GM12875 (cell line): ENCODE data around the gene NUTM1.

Experiments
- H3K4me3 ChIP-seq: one replicate; pipeline ENCODE4 v1.5.1; 2011; ENCODE audit warnings: low read depth, low read length, control low read depth
- CTCF ChIP-seq: IDR thresholded peaks from 2 replicates; pipeline ENCODE4 v1.5.1; 2011; ENCODE audit warnings: low read depth, mild to moderate bottlenecking, control low read depth, inconsistent platforms, low read length, moderate library complexity, borderline replicate concordance; ENCODE audit not compliant: insufficient read depth

NUTM1 gene

GRCh38 chr15:34337557-34338306, 5.4 kb upstream of the NUTM1 start, which contains the start of gene SLC12A6:
Gene SLC12A6 (minus strand): TSS chr15:34337781. CDS start chr15:34336680, 1,101 bp downstream.
- TF ChIP-seq CTCF = no peak
- peak within 1 kb of the TSS; percentile 83 for H3K4me3 ChIP-seq

- TF ChIP-seq CTCF = no peak
- H3K4me3 ChIP-seq = no peak overlapping the region
Observed at GRCh38 chr15:34338347-34338746, 4.8 kb upstream of the NUTM1 start.

DNA sequence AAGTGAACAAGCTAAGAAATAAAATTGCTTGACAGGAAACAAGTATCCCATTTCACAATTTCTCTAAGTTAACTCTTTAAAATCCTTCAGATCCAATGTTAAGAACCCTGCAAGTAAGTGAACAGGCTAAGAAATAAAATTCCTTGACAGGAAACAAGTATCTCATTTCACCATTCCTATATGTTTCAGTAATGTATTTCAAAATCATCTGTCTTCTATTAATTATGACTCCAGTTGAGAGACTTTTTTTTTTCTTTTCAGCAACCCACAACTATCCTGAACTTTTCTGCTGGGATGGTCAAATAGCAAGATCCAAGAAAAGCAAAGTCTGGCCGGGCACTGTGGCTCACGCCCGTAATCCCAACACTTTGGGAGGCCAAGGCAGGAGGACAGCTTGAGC, 3.2 kb upstream of the NUTM1 start:
- no peak for TF ChIP-seq CTCF
- no peak overlapping the region for H3K4me3 ChIP-seq

DNA sequence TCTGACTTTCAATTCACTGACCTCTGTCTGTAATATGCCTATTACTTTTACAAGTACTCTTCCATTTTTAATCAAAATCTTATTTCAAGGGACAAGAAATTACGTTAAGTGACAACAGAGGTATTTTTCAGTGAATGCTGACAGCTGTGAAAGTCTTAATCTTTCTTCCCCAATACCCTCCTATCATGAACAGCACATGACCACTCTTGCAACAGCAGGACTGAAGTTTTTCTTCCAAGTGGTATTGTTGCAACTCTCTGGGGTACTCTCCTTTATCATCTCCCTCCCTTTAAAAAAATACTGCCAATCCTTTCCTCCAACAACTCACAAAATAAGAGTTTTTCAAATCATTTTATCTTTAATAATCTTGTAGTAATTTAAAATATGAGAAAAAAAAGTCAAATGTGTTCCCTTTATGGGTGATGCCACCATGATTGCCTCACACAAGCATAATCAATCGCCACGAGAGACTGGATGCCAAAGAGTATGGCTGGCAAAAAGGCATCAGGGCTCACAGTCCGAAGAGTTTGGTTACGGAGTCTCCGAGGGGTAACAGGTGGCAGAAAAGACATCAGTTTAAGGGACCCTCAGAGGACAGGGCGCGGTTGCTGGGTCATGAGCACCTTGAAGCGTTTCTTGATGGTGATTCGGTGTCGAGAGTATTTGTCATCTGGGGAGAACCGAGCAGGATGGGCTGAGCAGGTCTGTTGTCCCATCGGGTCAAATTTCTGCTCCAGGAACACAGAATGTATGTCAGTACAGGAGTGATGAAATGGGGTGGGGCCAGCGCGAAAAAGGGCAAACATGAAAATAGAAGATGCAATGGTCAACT, 1.5 kb upstream of the NUTM1 start:
- TF ChIP-seq CTCF = no peak
- H3K4me3 ChIP-seq = peak overlapping the region; percentile 63

- peak overlapping the region; percentile 63 for H3K4me3 ChIP-seq
Observed at GRCh38 chr15:34342213-34342736, 840 bp upstream of the NUTM1 start.

DNA sequence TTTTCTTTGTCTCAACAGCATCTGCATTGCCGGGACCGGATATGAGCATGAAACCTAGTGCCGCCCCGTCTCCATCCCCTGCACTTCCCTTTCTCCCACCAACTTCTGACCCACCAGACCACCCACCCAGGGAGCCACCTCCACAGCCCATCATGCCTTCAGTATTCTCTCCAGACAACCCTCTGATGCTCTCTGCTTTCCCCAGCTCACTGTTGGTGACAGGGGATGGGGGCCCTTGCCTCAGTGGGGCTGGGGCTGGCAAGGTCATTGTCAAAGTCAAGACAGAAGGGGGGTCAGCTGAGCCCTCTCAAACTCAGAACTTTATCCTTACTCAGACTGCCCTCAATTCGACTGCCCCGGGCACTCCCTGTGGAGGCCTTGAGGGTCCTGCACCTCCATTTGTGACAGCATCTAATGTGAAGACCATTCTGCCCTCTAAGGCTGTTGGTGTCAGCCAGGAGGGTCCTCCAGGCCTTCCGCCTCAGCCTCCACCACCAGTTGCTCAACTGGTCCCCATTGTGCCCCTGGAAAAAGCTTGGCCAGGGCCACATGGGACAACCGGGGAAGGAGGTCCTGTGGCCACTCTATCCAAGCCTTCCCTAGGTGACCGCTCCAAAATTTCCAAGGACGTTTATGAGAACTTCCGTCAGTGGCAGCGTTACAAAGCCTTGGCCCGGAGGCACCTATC, 5.0 kb downstream of the NUTM1 start:
- no peak overlapping the region for H3K4me3 ChIP-seq
- no peak for TF ChIP-seq CTCF

DNA sequence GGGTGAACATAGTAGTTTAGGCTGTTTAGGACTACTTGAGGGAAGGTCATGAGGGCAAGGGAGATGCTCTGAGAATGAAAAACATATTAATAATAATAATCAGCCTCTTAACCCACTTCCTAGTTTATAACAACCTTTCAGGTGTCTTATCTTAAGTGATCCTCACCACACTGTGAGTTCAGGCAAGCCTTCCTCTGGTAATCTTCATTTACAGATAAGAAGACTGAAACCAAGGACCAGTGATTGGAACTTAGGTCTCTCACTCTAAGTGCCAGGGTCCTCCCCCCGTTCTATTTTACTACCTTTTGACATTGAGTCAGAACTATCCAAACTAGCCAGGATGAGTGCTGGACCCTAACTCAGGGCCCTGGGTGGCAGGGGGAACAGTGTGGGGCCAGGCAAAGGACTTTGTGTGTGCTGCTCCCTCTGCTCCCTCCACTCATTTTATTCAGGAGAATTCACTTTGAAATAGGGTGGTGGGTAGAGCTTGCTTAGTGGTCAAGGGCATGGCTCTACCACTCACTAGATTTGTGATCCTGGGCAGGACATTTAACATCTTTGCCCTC, 5.7 kb downstream of the NUTM1 start:
- no peak for TF ChIP-seq CTCF
- H3K4me3 ChIP-seq = no peak overlapping the region
